ENCODE measurements around the gene CTRB2.

The CTRB2 gene

DNA sequence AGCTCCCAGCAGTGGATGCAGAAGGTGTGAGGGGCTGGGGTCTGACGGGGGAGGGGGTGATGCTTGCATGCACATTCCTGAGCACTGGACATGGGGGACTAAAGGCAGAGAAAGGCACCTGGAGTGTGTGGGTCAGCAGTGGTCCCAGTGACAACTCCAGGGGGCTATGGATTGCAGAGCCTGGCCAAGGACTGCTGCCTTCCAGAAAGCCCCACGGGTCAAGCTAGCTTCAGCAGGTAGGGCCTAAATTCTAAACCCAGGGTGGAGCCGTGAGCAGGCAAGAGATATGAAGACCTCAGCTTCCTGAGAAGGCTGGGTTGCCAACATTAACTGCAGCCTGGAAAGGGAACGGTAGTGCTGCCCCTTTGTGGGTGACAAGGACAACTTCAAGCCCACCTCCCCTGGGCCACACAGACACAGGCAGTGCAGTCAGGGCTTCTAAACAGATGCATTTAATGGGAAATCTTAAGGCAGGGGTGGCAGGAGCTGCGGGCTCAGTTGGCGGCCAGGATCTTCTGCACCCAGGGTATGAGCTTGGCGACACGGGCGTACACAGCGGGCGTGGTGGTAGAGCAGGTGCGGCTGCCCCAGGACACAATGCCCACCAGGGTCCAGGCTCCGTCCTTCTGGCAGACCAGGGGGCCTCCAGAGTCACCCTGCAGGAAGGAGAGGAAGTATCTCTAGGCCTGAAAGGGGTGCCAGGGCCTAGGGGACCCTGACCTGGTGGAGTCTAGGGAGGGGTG lies 3.1 kb downstream of the CTRB2 start:
- no peak for DNase-seq

- DNase-seq = no peak
These were observed 3.9 kb downstream of the CTRB2 start for GRCh38 chr16:75203096-75203495.

GRCh38 chr16:75202069-75202590 lies 4.8 kb downstream of the CTRB2 start:
- DNase-seq = no peak

GRCh38 chr16:75198135-75198600 lies 8.8 kb downstream of the CTRB2 start:
- no peak for DNase-seq

DNA sequence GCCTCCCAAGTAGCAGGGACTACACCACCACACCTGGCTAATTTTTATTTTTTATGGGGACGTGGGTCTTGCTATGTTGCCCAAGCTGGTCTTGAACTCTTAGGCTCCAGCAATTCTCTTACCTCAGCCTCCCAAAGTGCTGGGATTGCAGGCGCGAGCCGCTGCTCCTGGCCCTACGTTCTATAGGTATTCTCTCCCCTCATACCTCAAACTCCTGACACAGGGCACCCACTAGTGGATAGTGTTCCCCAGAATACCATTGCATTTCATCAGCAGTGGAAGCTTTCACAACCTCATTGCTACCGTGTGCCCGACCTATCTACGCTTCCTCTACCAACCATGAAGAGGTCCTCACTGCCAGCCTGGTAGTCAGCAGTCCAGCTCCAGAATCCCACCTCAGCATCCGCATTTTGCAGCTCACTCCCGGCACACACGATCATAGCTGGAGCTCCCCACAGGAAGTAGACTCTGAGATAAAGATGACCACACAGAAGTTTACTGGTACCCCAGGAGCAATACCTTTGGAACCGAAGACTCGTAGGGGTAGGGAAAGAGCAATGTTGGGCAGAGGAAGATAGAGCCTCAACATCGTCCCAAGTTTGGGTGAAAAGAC lies 9.3 kb downstream of the CTRB2 start:
- no peak for DNase-seq

DNA sequence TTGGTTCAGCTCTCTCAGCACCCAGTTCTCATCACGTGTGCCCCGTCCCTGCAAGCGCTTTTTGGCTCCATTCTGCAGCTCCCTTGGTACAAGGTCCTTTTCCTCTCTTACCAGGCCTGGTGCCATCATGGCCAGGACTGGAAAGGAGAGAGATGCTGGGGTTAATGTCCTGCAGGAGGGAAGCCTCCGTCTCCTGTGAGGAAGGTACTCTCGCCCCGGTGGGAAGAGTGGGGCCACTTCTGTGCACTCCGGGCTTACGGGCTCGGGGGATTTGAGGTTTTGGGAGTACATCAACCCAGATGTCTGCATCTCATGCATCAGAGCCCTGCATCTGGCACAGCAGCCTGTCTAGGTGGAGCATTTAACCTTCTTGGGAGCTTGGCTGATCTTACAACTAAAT lies 10.1 kb downstream of the CTRB2 start:
- no peak for DNase-seq

GRCh38 chr16:75195811-75196790 lies 10.9 kb downstream of the CTRB2 start:
- DNase-seq = no peak

DNA sequence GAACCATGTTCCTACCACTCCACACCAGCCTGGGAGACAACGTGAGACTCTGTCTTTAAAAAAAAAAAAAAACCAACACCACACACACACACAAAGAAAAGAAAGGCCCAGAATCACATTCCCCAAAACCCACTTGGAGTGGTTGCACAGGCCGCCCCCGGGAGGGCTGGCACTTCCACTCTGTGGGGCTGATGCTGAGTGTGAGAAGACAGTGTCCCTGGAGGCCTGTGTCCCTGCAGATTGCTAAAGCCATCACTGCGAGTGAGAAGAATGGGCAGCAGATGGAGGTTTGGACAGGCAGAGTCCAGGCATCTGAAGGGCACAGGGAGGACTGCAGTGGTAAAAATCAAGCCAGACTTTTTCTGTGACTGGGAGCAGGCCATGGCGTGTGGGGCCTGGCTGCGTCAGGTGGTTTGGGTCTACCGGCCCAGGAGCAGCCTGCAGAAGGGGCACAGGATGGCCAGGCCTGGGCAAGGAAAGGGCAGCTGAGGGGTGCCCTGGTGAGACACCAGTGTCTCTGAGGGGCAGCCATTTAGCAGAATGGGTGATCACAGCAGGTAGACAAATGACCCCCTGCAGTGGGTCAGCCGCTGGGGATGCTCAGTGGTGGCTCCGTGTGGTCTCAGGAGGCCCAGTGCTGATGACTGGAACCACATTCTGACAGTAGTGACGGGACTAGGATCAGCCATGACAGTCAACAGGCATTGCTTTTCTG lies 13.1 kb downstream of the CTRB2 start:
- no peak for DNase-seq

GRCh38 chr16:75193265-75193650 lies 13.7 kb downstream of the CTRB2 start:
- no peak for DNase-seq

DNA sequence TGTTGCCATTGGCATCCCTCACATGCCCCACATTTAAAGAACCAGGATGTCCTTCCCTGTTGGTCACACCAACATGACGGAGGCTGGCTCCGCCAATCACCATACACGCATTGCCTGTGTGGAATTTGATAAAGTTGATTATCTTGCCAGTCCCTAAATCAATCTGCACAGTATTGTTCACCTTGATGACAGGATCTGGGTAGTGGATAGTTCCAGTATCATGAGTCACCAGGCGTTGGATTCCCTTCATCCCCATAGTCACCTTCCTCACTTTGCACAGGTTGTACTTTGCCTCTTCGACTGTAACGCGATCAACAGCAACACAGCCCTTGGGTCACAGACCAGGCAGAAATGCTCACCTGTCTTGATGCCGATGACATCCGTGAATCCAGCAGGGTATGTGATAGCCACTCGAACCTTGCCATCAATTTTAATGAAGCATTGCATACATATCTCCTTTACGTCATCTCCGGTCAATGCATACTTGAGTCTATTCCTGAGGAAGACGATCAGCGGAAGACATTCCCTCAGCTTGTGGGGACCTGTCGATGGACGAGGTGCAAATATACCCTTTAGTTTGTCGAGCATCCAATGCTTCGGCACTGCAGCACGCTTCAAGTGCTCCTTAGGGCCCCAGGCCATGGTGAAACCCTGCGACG lies 14.2 kb downstream of the CTRB2 start:
- no peak for DNase-seq

DNA sequence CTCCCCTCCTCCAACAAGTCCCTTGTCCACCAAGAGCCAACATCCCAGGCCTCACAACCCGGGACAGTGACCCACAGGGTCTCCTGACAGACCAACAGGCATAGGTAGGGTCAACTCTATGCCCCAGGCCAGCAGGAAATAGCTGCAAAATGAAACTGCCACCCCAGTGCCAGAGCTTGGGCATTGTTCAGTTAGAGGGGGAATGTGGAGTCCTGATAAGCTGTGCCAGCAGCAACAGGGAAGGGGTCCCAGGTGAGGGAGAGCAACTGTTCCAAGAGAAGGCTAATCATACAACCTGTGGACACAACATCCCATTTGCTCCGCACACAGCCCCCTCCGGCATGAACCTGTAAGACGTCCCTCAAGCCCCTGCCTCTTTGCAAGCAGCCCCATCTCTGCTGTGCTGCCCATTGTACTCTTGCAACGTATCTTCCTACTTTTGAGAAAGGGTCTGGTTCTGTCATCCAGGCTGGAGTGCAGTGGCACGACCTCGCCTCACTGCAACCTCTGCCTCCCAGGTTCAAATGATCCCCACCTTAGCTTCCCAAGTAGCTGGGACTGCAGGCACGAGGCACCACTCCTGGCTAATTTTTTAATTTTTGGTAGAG lies 17.2 kb downstream of the CTRB2 start:
- DNase-seq = no peak

- no peak for DNase-seq
These were observed 18.0 kb downstream of the CTRB2 start for GRCh38 chr16:75188832-75189477.

DNA sequence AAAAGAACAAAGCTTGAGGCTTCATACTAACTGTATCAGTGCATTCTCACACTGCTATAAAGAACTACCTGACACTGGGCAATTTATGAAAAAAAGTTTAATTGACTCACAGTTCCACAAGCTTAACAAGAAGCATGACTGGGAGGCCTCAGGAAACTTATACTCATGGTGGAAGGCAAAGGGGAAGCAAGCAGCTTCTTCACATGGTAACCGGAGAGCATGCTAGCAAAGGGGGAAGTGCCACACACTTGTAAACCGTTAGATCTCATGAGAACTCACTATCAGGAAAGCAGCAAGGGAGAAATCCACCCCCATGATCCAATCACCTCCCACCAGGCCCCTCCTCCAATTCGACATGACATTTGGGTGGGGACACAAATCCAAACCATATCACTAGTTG lies 25.3 kb downstream of the CTRB2 start:
- no peak for DNase-seq

GRCh38 chr16:75179208-75179607 lies 27.8 kb downstream of the CTRB2 start:
- no peak for DNase-seq

DNA sequence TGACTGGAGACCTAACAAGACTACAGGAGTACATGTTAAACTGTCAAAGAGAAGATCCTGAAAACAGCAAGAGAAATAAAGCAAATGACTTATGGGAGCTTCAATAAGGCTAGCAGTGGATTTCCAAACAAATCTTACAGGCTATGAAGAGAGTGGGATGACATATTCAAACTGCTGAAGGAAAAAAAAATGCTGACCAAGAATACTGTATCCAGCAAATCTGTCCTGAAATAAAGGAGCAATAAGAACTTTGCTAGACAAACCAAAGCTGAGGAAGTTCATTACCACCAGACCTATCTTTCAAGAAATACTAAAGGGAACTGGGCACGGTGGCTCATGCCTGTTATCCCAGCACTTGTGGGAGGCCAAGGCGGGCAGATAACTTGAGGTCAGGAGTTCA lies 30.0 kb downstream of the CTRB2 start:
- DNase-seq = no peak

DNA sequence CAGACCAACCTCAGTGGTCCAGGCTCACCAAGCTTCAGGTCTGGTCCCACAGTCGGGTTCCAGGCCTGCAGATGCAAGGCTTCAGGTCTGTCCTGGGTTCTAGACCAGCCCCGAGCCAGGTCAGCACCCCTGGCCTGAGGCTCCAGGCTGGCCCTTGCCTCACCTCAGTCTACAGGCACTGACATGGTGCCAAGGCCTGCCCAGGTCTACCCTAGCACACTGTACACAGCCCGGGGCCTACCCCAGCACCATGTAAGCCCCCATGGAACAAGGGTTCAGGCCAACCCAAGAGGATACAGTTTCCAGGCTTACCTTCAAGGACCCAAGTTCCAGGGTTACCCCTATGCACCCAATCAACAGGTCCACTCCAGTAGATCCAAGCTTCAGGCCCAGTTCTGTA lies 31.9 kb downstream of the CTRB2 start:
- DNase-seq = no peak

GRCh38 chr16:75172578-75172977 lies 34.4 kb downstream of the CTRB2 start:
- DNase-seq = no peak

GRCh38 chr16:75169899-75170405 lies 37.0 kb downstream of the CTRB2 start:
- DNase-seq = no peak

GRCh38 chr16:75160386-75160785 lies 46.6 kb downstream of the CTRB2 start:
- DNase-seq = no peak

Data from effector CD4-positive, alpha-beta T cell (primary cell).